Measurements from ENCODE around the gene PSD. TPM values are rescaled to one million over a fixed set of nuclear protein-coding genes. Genes with fewer than 3 reads are reported as not detected.

PSD gene
- total and polyA plus RNA-seq, 9 of the 15 experiments (the other 6 are each of a cell fraction or from before 2014, with no cell fraction given): 0.11 to 1.7 (median 0.54) TPM; not detected in 2

- TF ChIP-seq NFXL1 (CRISPR knock-in tag; IDR thresholded peaks at IDR 0.05) (no peak), ATF1 (CRISPR knock-in tag; IDR thresholded peaks at IDR 0.05) (no peak), ATF1 (tag; IDR thresholded peaks at IDR 0.05) (peak; percentile 31), ZFP30 (CRISPR knock-in tag; IDR thresholded peaks at IDR 0.05; ENCODE audit: borderline replicate concordance) (no peak), PHTF2 (CRISPR knock-in tag; IDR thresholded peaks at IDR 0.05) (no peak), FOS (IDR thresholded peaks at IDR 0.05; ENCODE audit: extremely low read depth, insufficient read length) (peak; percentile 41), HDAC6 (IDR thresholded peaks at IDR 0.05; ENCODE audit: low read depth, low read length) (no peak), MNT (conservative IDR thresholded peaks at IDR 0.05) (no peak), ZNF124 (CRISPR knock-in tag; IDR thresholded peaks at IDR 0.05) (no peak), DNMT1 (IDR thresholded peaks at IDR 0.05) (no peak), MAZ (CRISPR knock-in tag; conservative IDR thresholded peaks at IDR 0.05 in 1 of 2, IDR thresholded peaks at IDR 0.05 in 1 of 2) (no peak), RBM14 (IDR thresholded peaks at IDR 0.05; ENCODE audit: borderline replicate concordance, insufficient read depth, low read depth, low read length) (no peak), TEAD1 (CRISPR knock-in tag; IDR thresholded peaks at IDR 0.05) (peak in 1 of 2 experiments; percentile 85; a peak in 2 of 4 replicates), XRCC5 (IDR thresholded peaks at IDR 0.05; ENCODE audit: low read depth, low read length) (no peak), ESRRB (CRISPR knock-in tag; IDR thresholded peaks at IDR 0.05; ENCODE audit: borderline replicate concordance) (no peak), MEF2D (tag; conservative IDR thresholded peaks at IDR 0.05; ENCODE audit: low read depth) (peak; percentile 58; the same call in 1 of the 2 replicates), CBX3 (IDR thresholded peaks at IDR 0.05; ENCODE audit: borderline replicate concordance in 1 of 2, low read length in 2 of 2) (no peak), MBD2 (IDR thresholded peaks at IDR 0.05; ENCODE audit: borderline replicate concordance, low read depth) (no peak)
- TF ChIP-seq, protein P1, sequence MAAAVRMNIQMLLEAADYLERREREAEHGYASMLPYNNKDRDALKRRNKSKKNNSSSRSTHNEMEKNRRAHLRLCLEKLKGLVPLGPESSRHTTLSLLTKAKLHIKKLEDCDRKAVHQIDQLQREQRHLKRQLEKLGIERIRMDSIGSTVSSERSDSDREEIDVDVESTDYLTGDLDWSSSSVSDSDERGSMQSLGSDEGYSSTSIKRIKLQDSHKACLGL (CRISPR knock-in tag; IDR thresholded peaks at IDR 0.05; ENCODE audit: borderline replicate concordance, poor library complexity, severe bottlenecking): no peak
- TF ChIP-seq, protein P2, sequence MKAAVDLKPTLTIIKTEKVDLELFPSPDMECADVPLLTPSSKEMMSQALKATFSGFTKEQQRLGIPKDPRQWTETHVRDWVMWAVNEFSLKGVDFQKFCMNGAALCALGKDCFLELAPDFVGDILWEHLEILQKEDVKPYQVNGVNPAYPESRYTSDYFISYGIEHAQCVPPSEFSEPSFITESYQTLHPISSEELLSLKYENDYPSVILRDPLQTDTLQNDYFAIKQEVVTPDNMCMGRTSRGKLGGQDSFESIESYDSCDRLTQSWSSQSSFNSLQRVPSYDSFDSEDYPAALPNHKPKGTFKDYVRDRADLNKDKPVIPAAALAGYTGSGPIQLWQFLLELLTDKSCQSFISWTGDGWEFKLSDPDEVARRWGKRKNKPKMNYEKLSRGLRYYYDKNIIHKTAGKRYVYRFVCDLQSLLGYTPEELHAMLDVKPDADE (conservative IDR thresholded peaks at IDR 0.05; ENCODE audit: control insufficient read depth, low read depth, low read length): no peak
- TF ChIP-seq, protein P3, sequence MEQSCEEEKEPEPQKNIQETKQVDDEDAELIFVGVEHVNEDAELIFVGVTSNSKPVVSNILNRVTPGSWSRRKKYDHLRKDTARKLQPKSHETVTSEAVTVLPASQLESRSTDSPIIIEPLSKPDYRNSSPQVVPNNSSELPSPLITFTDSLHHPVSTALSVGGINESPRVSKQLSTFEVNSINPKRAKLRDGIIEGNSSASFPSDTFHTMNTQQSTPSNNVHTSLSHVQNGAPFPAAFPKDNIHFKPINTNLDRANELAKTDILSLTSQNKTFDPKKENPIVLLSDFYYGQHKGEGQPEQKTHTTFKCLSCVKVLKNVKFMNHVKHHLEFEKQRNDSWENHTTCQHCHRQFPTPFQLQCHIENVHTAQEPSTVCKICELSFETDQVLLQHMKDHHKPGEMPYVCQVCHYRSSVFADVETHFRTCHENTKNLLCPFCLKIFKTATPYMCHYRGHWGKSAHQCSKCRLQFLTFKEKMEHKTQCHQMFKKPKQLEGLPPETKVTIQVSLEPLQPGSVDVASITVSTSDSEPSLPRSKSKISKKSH (CRISPR knock-in tag; IDR thresholded peaks at IDR 0.05): no peak
- TF ChIP-seq, protein P4, sequence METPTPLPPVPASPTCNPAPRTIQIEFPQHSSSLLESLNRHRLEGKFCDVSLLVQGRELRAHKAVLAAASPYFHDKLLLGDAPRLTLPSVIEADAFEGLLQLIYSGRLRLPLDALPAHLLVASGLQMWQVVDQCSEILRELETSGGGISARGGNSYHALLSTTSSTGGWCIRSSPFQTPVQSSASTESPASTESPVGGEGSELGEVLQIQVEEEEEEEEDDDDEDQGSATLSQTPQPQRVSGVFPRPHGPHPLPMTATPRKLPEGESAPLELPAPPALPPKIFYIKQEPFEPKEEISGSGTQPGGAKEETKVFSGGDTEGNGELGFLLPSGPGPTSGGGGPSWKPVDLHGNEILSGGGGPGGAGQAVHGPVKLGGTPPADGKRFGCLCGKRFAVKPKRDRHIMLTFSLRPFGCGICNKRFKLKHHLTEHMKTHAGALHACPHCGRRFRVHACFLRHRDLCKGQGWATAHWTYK (CRISPR knock-in tag; IDR thresholded peaks at IDR 0.05): peak; percentile 55; the same call in 1 of the 2 replicates
These were observed 37.4 kb upstream of the PSD start (continued) for GRCh38 chr10:102455893-102456471.
